ENCODE measurements around the gene ACTRT2. TPM values are rescaled to one million over a fixed set of nuclear protein-coding genes. Genes with fewer than 3 reads are reported as not detected.
A peak's percentile ranks its signal among the peaks of the same experiment; 100 is the strongest.

The ACTRT2 gene
- not detected for total RNA-seq
- long read RNA-seq: 0 reads

- intact Hi-C loops (cut with DNase I, micrococcal nuclease): no loop called here
- ATAC-seq: no peak
- DNase-seq: peak in 1 of 2 donors; percentile 6
Observed at GRCh38 chr1:3021233-3021671, at the start of gene ACTRT2. Gene ACTRT2, plus strand, starts transcription at chr1:3021467. Its CDS starts 220 bp downstream, at chr1:3021687.

GRCh38 chr1:2971609-2972008, 49.7 kb upstream of the ACTRT2 start:
- intact Hi-C loops (cut with DNase I, micrococcal nuclease): no loop called here
- ATAC-seq: no peak

GRCh38 chr1:2972011-2972878, 49.0 kb upstream of the ACTRT2 start:
- peak in 1 of 2 donors; percentile 10 for DNase-seq
- ATAC-seq: no peak
- intact Hi-C loops (cut with DNase I, micrococcal nuclease): no loop called here

More at GRCh38 chr1:2971609-2972008, 49.7 kb upstream of the ACTRT2 start:
- peak in 1 of 2 donors; percentile 14 for DNase-seq

- peak in 1 of 2 donors; percentile 10 for DNase-seq
Observed at GRCh38 chr1:2972879-2973575, 48.2 kb upstream of the ACTRT2 start.

GRCh38 chr1:2973601-2974593, 47.4 kb upstream of the ACTRT2 start:
- intact Hi-C loops (cut with DNase I, micrococcal nuclease): no loop called here
- DNase-seq: peak in 1 of 2 donors; percentile 15

More at GRCh38 chr1:2972879-2973575, 48.2 kb upstream of the ACTRT2 start:
- intact Hi-C loops (cut with DNase I, micrococcal nuclease): no loop called here
- no peak for ATAC-seq

GRCh38 chr1:2974701-2975301, 46.5 kb upstream of the ACTRT2 start:
- peak in 1 of 2 donors; percentile 12 for DNase-seq
- no peak for ATAC-seq
- intact Hi-C loops (cut with DNase I, micrococcal nuclease): no loop called here

More at GRCh38 chr1:2973601-2974593, 47.4 kb upstream of the ACTRT2 start:
- ATAC-seq: no peak

GRCh38 chr1:2975466-2976179, 45.6 kb upstream of the ACTRT2 start:
- DNase-seq: peak in 1 of 2 donors; percentile 15
- intact Hi-C loops (cut with DNase I, micrococcal nuclease): no loop called here
- ATAC-seq: no peak

GRCh38 chr1:2976180-2976562, 45.1 kb upstream of the ACTRT2 start:
- intact Hi-C loops (cut with DNase I, micrococcal nuclease): no loop called here
- peak in 1 of 2 donors; percentile 12 for DNase-seq
- no peak for ATAC-seq

- no peak for ATAC-seq
- intact Hi-C loops (cut with DNase I, micrococcal nuclease): no loop called here
- DNase-seq: peak in 1 of 2 donors; percentile 19
Observed at GRCh38 chr1:2977886-2978611, 43.2 kb upstream of the ACTRT2 start.

GRCh38 chr1:2978691-2979190, 42.5 kb upstream of the ACTRT2 start:
- intact Hi-C loops (cut with DNase I, micrococcal nuclease): no loop called here
- ATAC-seq (no peak), DNase-seq (peak in 1 of 2 donors; percentile 13)

GRCh38 chr1:2979191-2980072, 41.8 kb upstream of the ACTRT2 start:
- ATAC-seq: no peak
- DNase-seq: peak in 1 of 2 donors; percentile 20
- intact Hi-C loops (cut with DNase I, micrococcal nuclease): no loop called here

GRCh38 chr1:2980073-2980791, 41.0 kb upstream of the ACTRT2 start:
- intact Hi-C loops (cut with DNase I, micrococcal nuclease): no loop called here
- ATAC-seq: no peak
- peak in 1 of 2 donors; percentile 19 for DNase-seq

GRCh38 chr1:2980849-2981248, 40.4 kb upstream of the ACTRT2 start:
- DNase-seq (peak in 1 of 2 donors; percentile 3), ATAC-seq (no peak)
- intact Hi-C loops (cut with DNase I, micrococcal nuclease): no loop called here

- no peak for ATAC-seq
- DNase-seq: no peak
- intact Hi-C loops (cut with DNase I, micrococcal nuclease): no loop called here
Observed at GRCh38 chr1:2981388-2981787, 39.9 kb upstream of the ACTRT2 start.

GRCh38 chr1:2981981-2982614, 39.2 kb upstream of the ACTRT2 start:
- intact Hi-C loops (cut with DNase I, micrococcal nuclease): no loop called here
- DNase-seq (peak in 1 of 2 donors; percentile 12), ATAC-seq (no peak)
